A549 treated with DMSO at 1 μM for 4 hours (cell line): ENCODE measurements around the gene COX7A2L. TPM values are rescaled to one million over a fixed set of nuclear protein-coding genes. Genes with fewer than 3 reads are reported as not detected.

Source experiments
- total RNA-seq: library from RNA; stranded (reverse); fragments of 200-300 nt; extraction: Qiagen RNA extraction; gene quantifications from 5 replicates; pipeline ENCODE4 v1.2.3, GENCODE V29; 2022; ENCODE audit warnings: low read depth

The COX7A2L gene, protein sequence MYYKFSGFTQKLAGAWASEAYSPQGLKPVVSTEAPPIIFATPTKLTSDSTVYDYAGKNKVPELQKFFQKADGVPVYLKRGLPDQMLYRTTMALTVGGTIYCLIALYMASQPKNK
- total RNA-seq, result 157 to 198 TPM (median 162 TPM) in 5 replicates

GRCh38 chr2:42360890-42361727 is at the start of gene COX7A2L:
TSS of gene COX7A2L (minus strand) at chr2:42361217. CDS start at chr2:42361161, 56 bp downstream.

Other genes with a start within 250 kb of the COX7A2L start
- gene EML4, start 191.9 kb downstream of the COX7A2L start, total RNA-seq, result 28.4 to 34.4 TPM (median 33.2 TPM) in 5 replicates
- gene KCNG3, start 132.8 kb upstream of the COX7A2L start, total RNA-seq, result 0.74 to 1.3 TPM (median 0.89 TPM) in 5 replicates
- gene MTA3, start 207.4 kb upstream of the COX7A2L start, total RNA-seq, result 25.8 to 34.5 TPM (median 32.2 TPM) in 5 replicates